Measurements from ENCODE around the gene ATF6. TPM values are rescaled to one million over a fixed set of nuclear protein-coding genes. Genes with fewer than 3 reads are reported as not detected.
A peak's percentile ranks its signal among the peaks of the same experiment; 100 is the strongest.

ATF6 gene
- total RNA-seq, 2 donors from 2014 or later: 17.5 to 24.9 TPM

- Mint-ChIP-seq H3K27ac (no peak overlapping the region), H3K4me1 (no peaks in the 10 kb centered on the region), H3K4me3 (no peak overlapping the region), H3K36me3 (ENCODE audit: low read depth) (peaks cover 66% of the 10 kb centered on the region), H3K9me3 (no peaks in the 10 kb centered on the region), H3K27me3 (no peaks in the 10 kb centered on the region)
- ATAC-seq (replicated peaks): no peak
Measured at GRCh38 chr1:161887730-161888287, 121.7 kb downstream of the ATF6 start.

GRCh38 chr1:161890574-161890973 is 124.5 kb downstream of the ATF6 start:
- no peak for ATAC-seq (replicated peaks)
- peaks cover 74% of the 10 kb centered on the region for H3K36me3 Mint-ChIP-seq (ENCODE audit: low read depth)
- no peaks in the 10 kb centered on the region for H3K9me3 Mint-ChIP-seq
- no peaks in the 10 kb centered on the region for H3K27me3 Mint-ChIP-seq
- H3K4me3 Mint-ChIP-seq: no peak overlapping the region
- no peak overlapping the region for H3K27ac Mint-ChIP-seq
- H3K4me1 Mint-ChIP-seq: no peaks in the 10 kb centered on the region

- H3K9me3 Mint-ChIP-seq: no peaks in the 10 kb centered on the region
- no peaks in the 10 kb centered on the region for H3K27me3 Mint-ChIP-seq
- no peak overlapping the region for H3K4me3 Mint-ChIP-seq
- H3K4me1 Mint-ChIP-seq: no peaks in the 10 kb centered on the region
- ATAC-seq (replicated peaks): no peak
- H3K27ac Mint-ChIP-seq: no peak overlapping the region
- no peaks in the 10 kb centered on the region for H3K36me3 Mint-ChIP-seq (ENCODE audit: low read depth)
Measured at GRCh38 chr1:161899091-161899490, 133.0 kb downstream of the ATF6 start.

GRCh38 chr1:161900160-161900559 is 134.0 kb downstream of the ATF6 start:
- no peaks in the 10 kb centered on the region for H3K9me3 Mint-ChIP-seq
- no peak overlapping the region for H3K27ac Mint-ChIP-seq
- H3K4me1 Mint-ChIP-seq: no peaks in the 10 kb centered on the region
- no peaks in the 10 kb centered on the region for H3K27me3 Mint-ChIP-seq
- ATAC-seq (replicated peaks): no peak
- H3K4me3 Mint-ChIP-seq: no peak overlapping the region
- H3K36me3 Mint-ChIP-seq (ENCODE audit: low read depth): no peaks in the 10 kb centered on the region

GRCh38 chr1:161902182-161902581 is 136.1 kb downstream of the ATF6 start:
- H3K4me1 Mint-ChIP-seq: no peaks in the 10 kb centered on the region
- H3K27me3 Mint-ChIP-seq: no peaks in the 10 kb centered on the region
- no peak overlapping the region for H3K4me3 Mint-ChIP-seq
- H3K27ac Mint-ChIP-seq: no peak overlapping the region
- no peaks in the 10 kb centered on the region for H3K36me3 Mint-ChIP-seq (ENCODE audit: low read depth)
- ATAC-seq (replicated peaks): no peak
- H3K9me3 Mint-ChIP-seq: no peaks in the 10 kb centered on the region

GRCh38 chr1:161905269-161905884 is 139.3 kb downstream of the ATF6 start:
- H3K27ac Mint-ChIP-seq: no peak overlapping the region
- H3K9me3 Mint-ChIP-seq: no peaks in the 10 kb centered on the region
- peak; percentile 43 for ATAC-seq (replicated peaks)
- no peaks in the 10 kb centered on the region for H3K27me3 Mint-ChIP-seq
- no peak overlapping the region for H3K4me3 Mint-ChIP-seq
- H3K36me3 Mint-ChIP-seq (ENCODE audit: low read depth): no peaks in the 10 kb centered on the region
- H3K4me1 Mint-ChIP-seq: no peaks in the 10 kb centered on the region

- Mint-ChIP-seq H3K4me3 (no peak overlapping the region), H3K27ac (no peak overlapping the region), H3K27me3 (no peaks in the 10 kb centered on the region), H3K9me3 (no peaks in the 10 kb centered on the region), H3K4me1 (no peaks in the 10 kb centered on the region), H3K36me3 (ENCODE audit: low read depth) (peaks cover 6% of the 10 kb centered on the region)
- no peak for ATAC-seq (replicated peaks)
Measured at GRCh38 chr1:161907265-161907664, 141.1 kb downstream of the ATF6 start.

GRCh38 chr1:161908264-161908663 is 142.1 kb downstream of the ATF6 start:
- Mint-ChIP-seq H3K4me1 (no peaks in the 10 kb centered on the region), H3K9me3 (no peaks in the 10 kb centered on the region), H3K27me3 (no peaks in the 10 kb centered on the region), H3K4me3 (no peak overlapping the region), H3K36me3 (ENCODE audit: low read depth) (peaks cover 15% of the 10 kb centered on the region), H3K27ac (no peak overlapping the region)
- ATAC-seq (replicated peaks): no peak

- H3K36me3 Mint-ChIP-seq (ENCODE audit: low read depth): peaks cover 17% of the 10 kb centered on the region
- no peaks in the 10 kb centered on the region for H3K9me3 Mint-ChIP-seq
- no peak for ATAC-seq (replicated peaks)
- no peaks in the 10 kb centered on the region for H3K27me3 Mint-ChIP-seq
- H3K4me1 Mint-ChIP-seq: no peaks in the 10 kb centered on the region
- no peak overlapping the region for H3K27ac Mint-ChIP-seq
- no peak overlapping the region for H3K4me3 Mint-ChIP-seq
Measured at GRCh38 chr1:161910604-161911003, 144.5 kb downstream of the ATF6 start.

GRCh38 chr1:161913482-161914140 is 147.5 kb downstream of the ATF6 start:
- ATAC-seq (replicated peaks): no peak
- Mint-ChIP-seq H3K27me3 (no peaks in the 10 kb centered on the region), H3K27ac (no peak overlapping the region), H3K9me3 (no peaks in the 10 kb centered on the region), H3K4me3 (no peak overlapping the region), H3K36me3 (ENCODE audit: low read depth) (peaks cover 17% of the 10 kb centered on the region), H3K4me1 (no peaks in the 10 kb centered on the region)

- ATAC-seq (replicated peaks): no peak
- H3K4me3 Mint-ChIP-seq: no peak overlapping the region
- H3K4me1 Mint-ChIP-seq: peaks cover 2% of the 10 kb centered on the region
- H3K9me3 Mint-ChIP-seq: no peaks in the 10 kb centered on the region
- H3K27ac Mint-ChIP-seq: no peak overlapping the region
- peaks cover 20% of the 10 kb centered on the region for H3K36me3 Mint-ChIP-seq (ENCODE audit: low read depth)
- no peaks in the 10 kb centered on the region for H3K27me3 Mint-ChIP-seq
Measured at GRCh38 chr1:161914595-161914994, 148.5 kb downstream of the ATF6 start.

- peak; percentile 84 for ATAC-seq (replicated peaks)
- Mint-ChIP-seq H3K9me3 (no peaks in the 10 kb centered on the region), H3K4me1 (peaks cover 4% of the 10 kb centered on the region), H3K4me3 (no peak overlapping the region), H3K36me3 (ENCODE audit: low read depth) (peaks cover 23% of the 10 kb centered on the region), H3K27ac (no peak overlapping the region), H3K27me3 (no peaks in the 10 kb centered on the region)
Measured at GRCh38 chr1:161915051-161915503, 149.0 kb downstream of the ATF6 start.

- H3K9me3 Mint-ChIP-seq: no peaks in the 10 kb centered on the region
- no peak overlapping the region for H3K27ac Mint-ChIP-seq
- H3K27me3 Mint-ChIP-seq: no peaks in the 10 kb centered on the region
- H3K4me1 Mint-ChIP-seq: peaks cover 6% of the 10 kb centered on the region
- H3K36me3 Mint-ChIP-seq (ENCODE audit: low read depth): peaks cover 26% of the 10 kb centered on the region
- ATAC-seq (replicated peaks): no peak
- no peak overlapping the region for H3K4me3 Mint-ChIP-seq
Measured at GRCh38 chr1:161915978-161916377, 149.9 kb downstream of the ATF6 start.

- ATAC-seq (replicated peaks): no peak
- peaks cover 36% of the 10 kb centered on the region for H3K36me3 Mint-ChIP-seq (ENCODE audit: low read depth)
- no peaks in the 10 kb centered on the region for H3K27me3 Mint-ChIP-seq
- H3K4me1 Mint-ChIP-seq: peaks cover 19% of the 10 kb centered on the region
- H3K4me3 Mint-ChIP-seq: peak overlapping the region; percentile 21
- H3K9me3 Mint-ChIP-seq: no peaks in the 10 kb centered on the region
- H3K27ac Mint-ChIP-seq: peak overlapping the region; percentile 50
Measured at GRCh38 chr1:161919229-161919628, 153.1 kb downstream of the ATF6 start.

- no peak for ATAC-seq (replicated peaks)
- H3K4me3 Mint-ChIP-seq: no peak overlapping the region
- no peak overlapping the region for H3K27ac Mint-ChIP-seq
- H3K4me1 Mint-ChIP-seq: peaks cover 19% of the 10 kb centered on the region
- no peaks in the 10 kb centered on the region for H3K9me3 Mint-ChIP-seq
- no peaks in the 10 kb centered on the region for H3K27me3 Mint-ChIP-seq
- peaks cover 47% of the 10 kb centered on the region for H3K36me3 Mint-ChIP-seq (ENCODE audit: low read depth)
Measured at GRCh38 chr1:161921491-161921890, 155.4 kb downstream of the ATF6 start.

Measured in activated T-helper 17 cell treated with anti-CD3 and anti-CD28 coated beads, Interleukin-2, amount 50 U/mL, for 72 hours (primary cell).